AG04449 (cell line): Measurements from ENCODE around the gene TMEM214.

ENCODE experiments used
- CTCF ChIA-PET: fragments of 350-600 bp; formaldehyde crosslinking; extraction: SDS; loops from one replicate; lab custom pipeline; 2021; ENCODE audit warnings: antibody characterized with exemption; lab: Yijun Ruan, JAX
- POLR2A ChIA-PET: fragments of 400-600, 350-600 bp; formaldehyde crosslinking; extraction: SDS; loops from one replicate; lab custom pipeline; 2020; ENCODE audit warnings: antibody characterized with exemption, inconsistent platforms; lab: Yijun Ruan, JAX
- DNase-seq: peaks from one replicate; pipeline ENCODE4 v3.0.0-alpha.2; 2010; ENCODE audit warnings: low read depth, low spot score
- H3K4me3 ChIP-seq: 2 replicates; pipeline ENCODE4 v1.5.1; 2011; ENCODE audit warnings: low read depth, mild to moderate bottlenecking, control low read depth, low read length
- CTCF ChIP-seq: IDR thresholded peaks from one replicate; pipeline ENCODE4 v1.5.1; 2011; ENCODE audit warnings: mild to moderate bottlenecking, moderate library complexity, low read length, control low read depth, inconsistent platforms; ENCODE audit not compliant: insufficient read depth; ENCODE audit errors: missing control alignments

The TMEM214 gene

GRCh38 chr2:27021253-27022049 is 11.3 kb upstream of the TMEM214 start:
- DNase-seq: no peak
- POLR2A ChIA-PET: no interaction called here
- H3K4me3 ChIP-seq: no peak overlapping the region
- CTCF ChIA-PET: interaction anchor here (0.9 to 6.4 kb wide), 4 partner anchors 10 to 175 kb away, joined by 3 to 46 read pairs (median 4); no protein-coding TSS in a partner anchor
- TF ChIP-seq CTCF: no peak

- no peak for TF ChIP-seq CTCF
- no peak for DNase-seq
- CTCF ChIA-PET: interaction anchor here (1.0 to 6.4 kb wide), 7 partner anchors 6 to 178 kb away, joined by 3 to 46 read pairs (median 4); no protein-coding TSS in a partner anchor
- POLR2A ChIA-PET: no interaction called here
- no peak overlapping the region for H3K4me3 ChIP-seq
Observed at GRCh38 chr2:27023740-27024139, 9.0 kb upstream of the TMEM214 start.

DNA sequence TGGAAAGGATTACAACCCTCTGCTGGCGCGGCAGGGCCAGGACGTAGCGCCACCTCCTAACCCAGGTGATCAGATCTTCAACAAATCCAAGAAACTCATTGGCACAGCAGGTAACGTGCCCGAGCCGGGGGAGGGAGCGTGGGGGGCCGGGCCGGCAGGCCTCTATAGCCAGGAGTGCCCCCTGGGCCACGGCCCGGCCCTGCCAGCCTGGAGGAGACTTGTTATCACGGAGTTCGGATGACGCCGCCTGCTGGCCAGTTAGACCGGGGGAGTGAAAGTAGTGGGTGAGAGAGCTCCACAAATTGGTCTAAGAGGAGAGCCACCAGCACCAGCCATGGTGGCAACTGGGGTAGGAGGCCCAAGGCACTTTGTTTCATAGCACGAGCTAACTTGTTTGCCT is 8.6 kb upstream of the TMEM214 start:
- H3K4me3 ChIP-seq: no peak overlapping the region
- ChIA-PET POLR2A (no interaction called here), CTCF (interaction anchor here (1.0 to 6.4 kb wide), 5 partner anchors 7 to 63 kb away, joined by 3 to 46 read pairs (median 4); no protein-coding TSS in a partner anchor)
- no peak for DNase-seq
- peak; percentile 15 for TF ChIP-seq CTCF

GRCh38 chr2:27024812-27025211 is 8.0 kb upstream of the TMEM214 start:
- no peak for DNase-seq
- POLR2A ChIA-PET: no interaction called here
- CTCF ChIA-PET: interaction anchor here (1.0 to 6.4 kb wide), 4 partner anchors 8 to 62 kb away, joined by 3 to 46 read pairs (median 20); no protein-coding TSS in a partner anchor

DNA sequence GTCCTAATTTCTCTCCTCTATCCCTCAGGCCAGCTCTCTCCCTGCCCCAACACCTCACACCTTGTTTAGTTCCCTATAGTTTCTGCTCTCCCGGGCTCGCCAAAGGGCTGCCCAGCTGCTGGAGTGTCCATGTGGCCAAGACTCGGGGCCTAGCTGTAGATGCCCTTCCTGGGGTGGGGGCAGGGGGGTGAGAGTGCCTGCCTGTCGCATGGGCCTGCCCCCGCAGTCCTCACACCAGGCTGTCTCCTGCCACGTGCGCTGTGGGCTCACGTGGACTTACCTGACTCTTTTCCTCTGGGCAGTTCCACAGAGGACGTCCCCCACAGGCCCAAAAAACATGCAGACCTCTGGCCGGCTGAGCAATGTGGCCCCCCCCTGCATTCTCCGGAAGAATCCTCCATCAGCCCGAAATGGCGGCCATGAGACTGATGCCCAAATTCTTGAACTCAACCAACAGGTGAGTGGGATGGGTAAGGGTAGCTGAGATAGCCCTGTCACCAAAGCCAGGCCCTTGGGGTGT is 7.4 kb upstream of the TMEM214 start:
- DNase-seq: no peak
- CTCF ChIA-PET: interaction anchor here (1.1 to 6.4 kb wide), 4 partner anchors 8 to 179 kb away, joined by 3 to 46 read pairs (median 20); no protein-coding TSS in a partner anchor
- no peak overlapping the region for H3K4me3 ChIP-seq
- POLR2A ChIA-PET: no interaction called here
- TF ChIP-seq CTCF: no peak

More at GRCh38 chr2:27024812-27025211, 8.0 kb upstream of the TMEM214 start:
- no peak for TF ChIP-seq CTCF
- no peak overlapping the region for H3K4me3 ChIP-seq
